GM21526 (cell line): Measurements from ENCODE around the gene ARFGAP2.

ENCODE experiments used
- ATAC-seq: cut with Tn5 transposase; IDR thresholded peaks from one replicate; pipeline ENCODE4 v1.9.1; 2021; ENCODE audit warnings: moderate library complexity; ENCODE audit not compliant: unreplicated experiment, low FRiP score

Gene ARFGAP2

DNA sequence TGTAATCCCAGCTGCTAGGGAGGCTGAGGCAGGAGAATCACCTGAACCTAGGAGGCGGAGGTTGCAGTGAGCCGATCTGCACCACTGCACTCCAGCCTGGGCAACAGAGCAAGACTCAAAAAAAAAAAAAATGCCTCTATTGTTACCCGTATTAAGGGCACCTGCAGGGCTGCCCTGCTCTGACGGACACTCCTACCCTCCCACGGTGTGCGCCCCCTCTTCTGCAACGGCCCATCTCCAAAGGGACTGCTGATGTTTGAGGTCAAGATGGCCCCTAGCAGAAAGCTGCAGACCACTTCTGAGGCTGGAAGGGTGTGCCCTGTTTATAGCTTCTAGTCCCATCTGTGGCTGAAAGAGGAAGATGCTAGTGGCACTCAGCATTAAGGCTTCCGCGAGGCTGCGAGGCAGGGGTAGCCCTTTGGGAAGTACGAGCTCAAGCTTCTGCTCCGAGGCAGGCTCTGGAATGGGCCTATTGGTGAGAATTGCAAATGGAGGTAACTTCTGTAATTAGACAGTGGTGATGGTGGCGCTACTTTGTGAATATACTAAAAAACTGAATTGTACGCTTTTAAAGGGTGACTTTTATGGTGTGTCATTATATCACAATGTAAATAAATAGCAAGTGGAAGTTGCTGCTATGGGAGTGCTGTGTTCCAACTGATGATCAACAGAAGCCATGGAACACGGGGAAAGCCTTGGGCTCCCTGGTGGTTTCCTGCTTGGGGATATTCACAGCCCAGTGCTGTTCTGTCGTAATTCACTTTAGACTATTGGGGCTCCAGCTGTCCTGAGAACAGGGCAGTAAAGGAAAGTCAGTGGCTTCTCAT lies 24.3 kb downstream of the ARFGAP2 start:
- ATAC-seq = no peak

DNA sequence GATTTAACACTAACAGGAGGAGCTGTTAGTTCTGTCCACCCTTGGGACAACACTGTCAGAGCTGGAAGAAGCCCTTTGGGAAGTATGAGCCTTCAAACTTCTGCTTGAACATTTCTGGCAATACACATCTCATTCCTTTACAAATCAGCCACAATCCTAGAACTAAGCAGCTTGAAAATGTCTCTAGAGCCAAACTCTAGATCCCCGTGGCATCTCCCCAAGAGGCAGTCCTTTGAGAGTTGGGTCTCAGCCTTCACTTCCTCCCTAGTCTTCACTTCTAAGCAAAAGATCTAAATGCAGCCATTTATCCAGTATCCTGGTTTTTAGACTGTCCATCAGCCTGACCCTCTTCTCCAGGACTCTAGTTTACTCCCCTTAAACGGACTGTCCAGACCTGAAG lies 26.9 kb downstream of the ARFGAP2 start:
- no peak for ATAC-seq

DNA sequence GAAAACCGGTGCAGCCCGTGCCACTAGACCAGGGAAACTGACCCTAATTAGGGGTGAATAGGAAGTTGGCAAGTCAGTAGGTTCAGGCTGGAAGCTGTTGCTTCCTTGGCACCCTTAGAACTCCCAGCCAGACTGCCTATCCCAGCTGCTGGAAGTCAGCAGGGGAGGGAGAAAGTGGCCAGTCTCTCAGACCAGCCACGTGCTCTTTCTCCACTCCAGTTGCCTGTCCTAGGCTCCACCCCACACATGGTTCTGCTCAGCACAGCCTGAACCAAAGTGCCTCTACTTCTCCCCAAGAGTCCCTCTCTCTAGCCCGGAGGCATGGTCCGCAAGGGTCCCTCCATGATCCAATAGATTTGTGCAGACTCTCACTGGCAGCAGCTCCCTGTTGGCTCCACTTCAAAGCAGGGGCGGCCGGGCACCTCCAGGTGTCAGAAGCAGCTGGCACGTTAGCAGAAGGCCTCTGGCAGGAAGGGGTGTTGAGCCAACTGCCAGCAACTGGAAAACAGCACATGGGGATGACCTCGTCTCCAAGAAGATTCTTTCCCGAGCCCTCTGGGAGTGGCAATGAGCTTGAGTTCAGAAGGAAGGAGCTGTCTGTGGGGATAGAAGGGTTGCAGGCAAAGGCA lies 27.7 kb downstream of the ARFGAP2 start:
- ATAC-seq = no peak

DNA sequence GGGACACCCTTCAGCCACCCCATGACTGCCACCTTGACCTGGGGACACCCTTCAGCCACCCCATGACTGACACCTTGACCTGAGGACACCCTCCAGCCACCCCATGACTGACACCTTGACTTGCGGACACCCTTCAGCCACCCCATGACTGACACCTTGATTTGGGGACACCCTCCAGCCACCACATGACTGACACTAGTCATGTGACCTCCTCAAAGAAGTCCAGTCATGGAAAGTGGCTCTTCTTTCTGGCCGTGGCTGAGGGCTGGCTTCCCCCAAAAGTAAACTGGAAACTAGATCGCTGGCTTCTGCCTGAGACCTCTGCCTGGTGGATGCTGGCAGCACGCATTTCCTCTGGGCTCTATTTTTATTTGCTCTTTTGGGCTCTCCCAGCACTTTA lies 28.4 kb downstream of the ARFGAP2 start:
- no peak for ATAC-seq

DNA sequence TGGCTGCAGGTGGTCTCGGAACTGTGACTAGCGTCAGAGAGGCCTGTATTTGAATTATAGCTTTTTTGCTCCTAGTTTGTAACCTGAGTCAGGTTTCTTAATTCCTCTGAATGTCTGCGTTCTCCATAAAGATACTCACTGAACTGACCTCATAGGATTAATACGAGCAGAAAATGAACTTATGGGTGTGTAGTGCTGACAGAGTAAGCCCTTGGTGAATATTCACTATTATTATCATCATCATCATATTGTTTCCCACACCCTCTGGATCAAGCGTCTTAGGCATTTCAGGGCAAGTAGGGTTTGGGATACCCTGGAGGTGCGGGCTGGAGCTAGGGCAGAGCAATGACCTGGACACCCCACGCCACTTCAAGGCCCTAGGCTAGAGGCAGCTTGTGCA lies 29.0 kb downstream of the ARFGAP2 start:
- ATAC-seq = no peak

DNA sequence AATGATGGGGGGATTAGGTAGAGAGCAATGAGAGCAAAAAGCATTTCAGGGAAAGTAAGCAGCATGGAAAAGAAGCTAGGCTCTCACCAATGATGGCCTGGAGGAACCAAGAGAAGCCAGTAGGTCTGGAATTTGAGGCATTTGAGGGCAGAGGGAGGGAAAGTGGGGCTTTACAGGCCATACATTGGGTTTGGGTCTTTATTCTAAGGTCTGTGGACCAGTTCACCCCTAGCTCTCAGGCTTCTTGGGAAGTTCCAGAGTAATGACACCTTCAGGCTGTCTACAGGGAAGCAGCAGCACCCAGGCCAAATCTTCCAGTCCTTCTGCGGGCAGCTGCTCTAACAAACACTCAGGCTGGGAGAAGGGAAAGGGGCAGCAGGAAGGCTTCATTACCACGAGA lies 29.4 kb downstream of the ARFGAP2 start:
- ATAC-seq = no peak

DNA sequence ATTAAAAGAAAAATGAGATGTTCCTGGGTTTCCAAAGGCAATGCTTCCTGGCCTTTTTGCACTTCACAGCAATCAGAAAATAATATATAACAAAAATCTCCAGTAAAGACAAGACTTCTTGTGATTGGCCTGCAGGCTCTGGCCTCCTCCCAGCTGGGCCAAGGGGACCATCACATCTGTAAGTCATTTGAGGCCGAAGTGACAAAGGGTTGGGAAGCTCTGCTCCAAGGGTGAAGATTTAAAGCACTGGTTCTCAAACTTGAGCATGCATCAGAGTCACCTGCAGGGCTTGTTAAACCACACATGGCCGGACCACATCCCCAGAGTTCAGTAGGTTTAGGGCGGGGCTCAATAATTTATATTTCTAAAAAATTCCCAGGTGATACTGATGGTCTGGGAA lies 32.1 kb downstream of the ARFGAP2 start:
- ATAC-seq = no peak

DNA sequence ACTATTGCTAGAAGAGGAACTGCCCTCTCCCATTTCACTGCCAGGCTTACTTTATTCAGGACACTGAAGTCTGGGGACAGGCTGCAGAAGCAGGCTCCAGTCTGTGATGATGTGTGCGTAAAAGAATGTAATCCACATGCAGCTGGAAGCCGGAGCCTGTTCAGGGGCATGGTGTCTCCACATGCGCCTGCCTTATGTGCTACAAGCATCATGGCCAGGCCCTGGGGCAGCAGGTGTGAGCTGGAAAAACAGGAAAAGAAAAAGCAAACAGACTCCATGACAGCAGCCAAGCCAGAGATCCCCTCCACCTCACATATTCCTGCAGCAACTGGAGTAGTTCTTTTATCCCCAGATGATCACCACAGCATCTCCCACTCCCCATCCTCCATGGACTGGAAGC lies 33.4 kb downstream of the ARFGAP2 start:
- ATAC-seq = no peak

DNA sequence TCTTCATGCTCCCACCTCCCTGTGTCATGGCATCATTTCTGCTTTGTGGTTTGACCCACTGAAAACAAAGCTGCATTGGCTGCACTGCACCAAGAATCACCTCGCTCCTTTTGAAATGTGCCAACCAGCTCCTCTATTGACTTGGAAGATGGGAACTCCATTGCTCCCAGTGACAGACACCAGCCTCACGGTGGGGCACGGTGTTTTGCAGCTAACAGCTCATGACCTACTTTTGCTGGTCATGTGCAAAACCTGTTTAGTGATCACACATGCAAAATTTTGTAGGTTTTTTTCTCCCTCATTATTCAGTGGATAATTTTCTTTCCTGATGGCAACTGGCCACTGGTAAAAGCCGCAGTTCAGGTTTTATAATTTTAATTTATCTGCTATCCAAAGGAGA lies 36.8 kb downstream of the ARFGAP2 start:
- ATAC-seq = no peak

DNA sequence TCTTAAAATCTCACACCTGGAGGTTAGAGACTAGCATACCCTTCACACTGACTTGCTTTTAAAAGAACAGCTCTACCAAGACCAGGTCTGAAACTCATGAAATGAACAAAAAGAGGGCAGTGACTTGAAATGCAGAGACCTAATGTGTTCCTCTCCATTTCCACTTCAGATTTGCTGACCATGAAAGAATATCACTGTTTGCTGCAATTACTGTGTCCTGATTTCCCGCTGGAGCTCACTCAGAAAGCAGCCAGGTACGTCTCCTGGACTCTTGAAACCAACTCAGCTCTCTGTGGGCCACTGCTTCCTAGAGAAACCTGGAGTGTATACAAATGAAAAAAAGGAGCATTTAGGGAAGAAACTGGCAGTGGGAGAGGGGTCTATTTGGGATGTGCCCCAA lies 39.2 kb downstream of the ARFGAP2 start:
- no peak for ATAC-seq

DNA sequence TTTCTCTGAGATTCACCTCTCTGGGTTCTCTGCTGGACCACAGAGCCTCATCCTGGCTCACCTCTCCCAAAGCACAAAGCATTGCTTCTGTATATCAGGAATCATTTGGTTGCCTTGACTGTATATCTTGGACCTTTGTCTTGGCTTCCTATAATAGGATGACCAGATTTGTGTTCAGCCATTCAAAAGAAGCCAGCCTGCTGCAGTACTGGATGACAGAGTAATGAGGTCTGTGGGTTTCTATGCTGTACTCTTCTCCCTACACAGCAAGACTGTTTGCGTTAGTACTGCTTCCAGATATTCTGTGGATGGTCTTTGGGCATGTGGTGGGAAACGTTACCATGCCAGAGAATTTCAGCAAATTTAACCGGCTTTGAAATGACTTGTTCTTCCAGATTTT lies 39.8 kb downstream of the ARFGAP2 start:
- ATAC-seq = no peak

DNA sequence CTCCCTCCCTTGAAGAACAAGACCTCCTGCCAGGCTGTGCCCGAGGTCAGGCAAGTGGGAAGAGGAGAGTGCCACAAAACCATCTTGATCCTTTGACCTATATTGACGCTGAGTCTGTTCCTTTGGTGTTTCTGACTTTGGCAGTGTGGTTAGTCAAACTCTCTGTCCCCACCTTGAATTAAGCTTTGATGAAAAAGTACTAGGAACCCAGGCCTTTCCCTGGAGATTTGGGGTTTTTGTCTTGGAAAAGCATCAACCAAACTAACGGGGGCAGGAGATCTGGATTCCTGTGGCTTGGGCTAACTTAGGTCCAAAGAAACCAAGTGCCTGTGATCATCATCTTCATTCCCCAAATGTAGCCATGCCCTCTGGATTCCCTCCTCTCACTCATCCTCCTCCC lies 40.4 kb downstream of the ARFGAP2 start:
- no peak for ATAC-seq

DNA sequence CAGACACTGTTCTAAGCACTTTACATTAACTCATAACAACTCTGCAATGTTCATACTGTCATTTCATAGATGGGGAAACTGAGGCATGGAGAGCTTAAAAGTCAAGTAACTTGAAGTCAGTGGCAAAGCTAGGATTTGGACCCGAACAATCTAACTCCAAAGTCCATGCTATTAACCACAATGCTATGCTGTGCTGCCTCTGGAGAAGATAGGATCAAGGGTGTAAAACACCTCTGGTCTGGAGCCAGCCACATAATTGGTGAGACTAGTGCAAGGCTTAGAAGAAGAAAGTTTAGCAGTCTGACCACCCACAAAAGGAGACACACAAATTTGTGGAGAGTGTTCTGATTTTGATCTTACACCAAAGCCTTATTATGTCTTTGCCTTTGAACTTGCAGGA lies 43.7 kb downstream of the ARFGAP2 start:
- ATAC-seq = no peak

DNA sequence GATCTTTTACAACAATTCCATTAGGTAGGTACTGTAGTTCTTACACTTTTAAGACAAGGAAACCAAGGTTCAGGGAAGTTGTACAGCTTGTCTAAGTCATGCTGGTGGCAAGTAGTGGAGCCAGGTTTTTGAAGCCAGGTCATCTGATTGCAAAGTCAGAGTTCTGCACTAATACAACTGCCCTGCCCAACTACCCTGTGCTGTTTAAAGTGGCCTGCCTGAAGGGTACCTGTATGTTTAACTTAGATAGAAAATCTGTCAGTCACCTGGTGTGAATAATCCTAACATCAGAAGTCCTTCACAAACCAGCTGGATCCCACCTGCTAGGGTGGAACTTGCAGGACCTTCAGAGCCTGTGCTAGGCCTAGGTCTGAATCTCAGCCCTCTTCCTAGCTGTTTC lies 44.2 kb downstream of the ARFGAP2 start:
- no peak for ATAC-seq

DNA sequence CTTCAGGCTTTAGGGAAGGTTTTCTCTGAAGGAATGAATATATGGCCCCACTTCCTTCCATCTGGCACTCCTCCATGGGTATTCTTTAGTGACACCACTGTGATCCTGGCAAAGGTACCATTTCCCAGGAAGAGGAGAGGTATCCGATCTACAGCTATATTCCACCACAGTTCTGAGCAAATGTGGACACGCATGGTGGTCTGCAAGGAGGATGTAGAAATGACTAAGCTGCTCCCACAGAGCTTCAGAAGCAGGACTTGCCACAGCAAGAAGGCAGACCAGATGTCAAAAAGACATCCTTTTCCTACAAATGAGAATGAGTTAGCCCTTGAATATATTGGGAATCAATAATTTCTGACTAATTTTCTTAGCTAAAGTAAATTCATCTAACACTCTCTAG lies 45.5 kb downstream of the ARFGAP2 start:
- no peak for ATAC-seq

DNA sequence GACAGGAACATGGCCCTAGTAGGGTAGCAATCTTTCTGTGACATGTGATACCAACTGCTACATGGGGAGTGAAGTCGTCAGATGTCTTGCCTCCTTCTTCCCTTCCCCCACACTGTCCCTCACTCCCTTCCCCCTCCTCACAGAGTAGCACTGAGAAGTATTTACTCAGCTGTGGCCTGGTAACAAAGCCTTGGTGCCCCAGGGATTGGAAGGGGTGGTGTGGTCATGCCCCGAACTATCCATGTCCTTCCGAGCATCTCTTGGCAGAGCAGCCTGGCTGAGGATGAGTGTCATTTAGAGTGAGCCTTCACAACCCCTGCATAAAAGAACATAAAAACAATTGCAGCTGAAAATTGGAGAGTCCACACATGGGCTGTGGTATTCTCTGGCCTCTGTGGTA lies 46.1 kb downstream of the ARFGAP2 start:
- no peak for ATAC-seq

DNA sequence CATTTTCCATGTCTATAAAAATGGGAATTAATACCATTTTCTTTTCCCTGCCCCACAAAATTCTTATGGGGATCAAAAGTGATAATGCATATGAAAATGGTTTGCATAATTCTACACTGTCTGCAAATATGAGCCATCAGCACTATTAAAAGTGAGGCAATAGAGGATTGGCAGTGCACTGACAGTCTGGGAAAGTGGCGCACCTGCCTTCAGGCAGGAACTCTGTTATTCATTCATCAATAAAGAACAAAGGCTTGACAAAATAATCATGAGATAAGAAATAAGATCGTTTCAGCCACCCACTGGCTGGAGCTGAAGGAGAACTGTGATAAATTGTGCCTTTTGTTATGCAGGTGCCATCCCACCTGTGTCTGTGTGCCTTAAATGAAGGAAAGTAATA lies 49.5 kb downstream of the ARFGAP2 start:
- no peak for ATAC-seq

DNA sequence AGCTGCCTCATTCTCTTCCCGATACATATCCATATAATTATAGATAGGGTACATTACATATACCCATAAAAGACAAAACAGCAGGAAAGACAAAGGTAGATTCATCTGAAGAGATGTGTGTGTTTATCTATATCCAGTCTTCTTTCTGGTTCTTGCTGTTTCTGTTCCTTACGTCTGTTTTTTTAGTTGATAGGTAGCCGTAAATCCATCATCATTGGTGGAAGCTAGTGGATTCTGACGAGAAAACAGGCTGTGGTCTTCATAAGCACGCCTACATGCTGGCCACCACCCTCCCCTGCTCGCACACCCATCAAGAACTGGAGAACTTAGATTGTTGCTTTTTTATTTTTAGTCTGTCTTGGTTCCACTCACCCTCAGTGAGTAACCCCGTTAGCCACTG lies 51.6 kb downstream of the ARFGAP2 start:
- no peak for ATAC-seq

DNA sequence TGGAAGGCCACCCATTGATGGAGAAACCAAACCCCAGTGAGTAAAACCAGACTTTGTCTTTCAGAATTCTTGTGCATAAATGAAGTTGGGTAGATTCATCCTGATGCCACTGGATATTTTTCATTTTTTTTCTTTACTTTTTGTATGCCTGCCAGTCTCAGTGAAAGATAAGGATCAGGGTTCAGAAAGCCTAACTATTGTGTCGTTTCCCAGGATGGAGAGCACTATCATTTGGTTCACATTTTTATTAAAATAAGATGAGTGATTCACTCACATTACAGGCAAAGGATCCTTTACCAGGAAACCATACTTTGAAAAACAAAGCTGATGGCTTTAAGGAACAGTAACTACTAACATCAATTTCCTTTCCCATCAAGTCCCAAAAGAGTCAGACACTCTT lies 52.0 kb downstream of the ARFGAP2 start:
- ATAC-seq = no peak

DNA sequence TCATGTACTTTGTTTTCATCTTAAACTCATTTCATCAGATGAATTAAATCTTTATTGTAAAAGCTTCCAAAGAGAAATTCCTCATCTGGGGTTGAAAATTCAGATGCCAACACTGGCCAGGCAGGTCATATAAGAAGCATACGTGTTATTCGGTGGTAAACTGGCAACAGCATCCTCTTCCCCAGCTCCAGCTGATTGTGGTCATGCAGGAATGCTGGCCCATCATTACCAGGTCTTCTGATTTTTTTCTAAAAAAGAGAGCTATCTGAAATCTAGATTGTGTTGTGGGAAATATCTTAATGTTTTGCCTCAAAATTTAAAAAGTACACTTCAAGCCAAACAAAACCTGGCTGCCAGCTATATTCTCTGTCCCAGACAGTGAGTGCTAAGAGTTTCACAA lies 53.6 kb downstream of the ARFGAP2 start:
- no peak for ATAC-seq

DNA sequence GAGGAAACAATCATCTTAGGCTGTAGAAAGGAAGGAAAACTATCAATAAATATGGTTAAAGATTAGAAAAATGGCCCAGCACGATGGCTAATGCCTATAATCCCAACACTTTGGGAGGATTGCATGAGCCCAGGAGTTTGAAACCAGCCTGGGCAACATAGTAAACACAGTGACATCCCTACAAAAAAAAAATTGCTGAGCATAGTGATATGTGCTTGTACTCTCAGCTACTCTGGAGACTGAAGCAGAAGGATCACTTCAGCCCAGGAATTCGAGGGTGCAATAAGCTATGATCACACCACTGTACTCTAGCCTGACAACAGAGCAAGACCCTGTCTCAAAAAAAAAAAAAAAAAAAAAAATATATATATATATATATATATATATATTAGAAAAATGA lies 54.9 kb downstream of the ARFGAP2 start:
- ATAC-seq = no peak

DNA sequence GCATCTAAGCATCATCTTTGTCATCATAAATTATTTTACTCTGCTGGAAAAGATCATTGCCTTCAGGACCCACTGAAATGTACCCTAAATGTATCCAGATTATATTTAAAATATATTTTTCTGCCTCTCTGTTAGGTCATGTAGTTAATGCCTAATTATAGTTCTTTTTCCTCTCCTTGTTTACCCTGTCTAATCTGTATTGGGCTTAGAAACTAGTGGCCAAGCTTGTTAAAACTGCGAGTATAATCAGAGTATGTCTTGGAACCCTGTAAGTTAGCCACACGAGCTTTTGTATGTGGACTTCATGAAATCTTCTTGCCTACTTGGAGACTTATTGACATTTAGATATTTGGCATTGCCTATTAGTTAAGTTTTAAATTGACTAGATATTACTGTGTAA lies 55.6 kb downstream of the ARFGAP2 start:
- ATAC-seq = no peak
